NCI-H526 (cell line): ENCODE data around the gene IL2RA.
"Not testable (repeated sequence)": the region's sequence is repeated elsewhere in the genome, so short reads cannot be mapped to it uniquely, and the experiment has no call there.

Source experiments
- DNase-seq, 2 experiments: peaks; one replicate each; lab custom pipeline; 2025; lab: John Stamatoyannopoulos, UW

The IL2RA gene

GRCh38 chr10:5981529-5981928 lies 80.6 kb downstream of the IL2RA start:
- no peak for DNase-seq

- no peak for DNase-seq
Measured at GRCh38 chr10:5978230-5978489, 84.0 kb downstream of the IL2RA start.

- DNase-seq, result peak in 1 of 2 experiments; percentile 65
Measured at GRCh38 chr10:5977471-5978229, 84.5 kb downstream of the IL2RA start, which contains the start of gene IL15RA. Gene IL15RA (minus strand): TSS chr10:5977543. CDS start chr10:5977492, 51 bp downstream.

- peak in 1 of 2 experiments; percentile 60 for DNase-seq
Measured at GRCh38 chr10:5976512-5977470, 85.4 kb downstream of the IL2RA start.

- no peak for DNase-seq
Measured at GRCh38 chr10:5975641-5976473, 86.3 kb downstream of the IL2RA start.

GRCh38 chr10:5973069-5973468 lies 89.1 kb downstream of the IL2RA start:
- no peak for DNase-seq

- no peak for DNase-seq
Measured at GRCh38 chr10:5971886-5972285, 90.3 kb downstream of the IL2RA start.

GRCh38 chr10:5971315-5971832 lies 90.8 kb downstream of the IL2RA start:
- DNase-seq, result no peak

- DNase-seq, result no peak
Measured at GRCh38 chr10:5970527-5970926, 91.6 kb downstream of the IL2RA start.

GRCh38 chr10:5970066-5970465 lies 92.1 kb downstream of the IL2RA start:
- no peak for DNase-seq

GRCh38 chr10:5968681-5969453 lies 93.3 kb downstream of the IL2RA start:
- DNase-seq, result no peak

GRCh38 chr10:5968037-5968680 lies 94.0 kb downstream of the IL2RA start:
- DNase-seq, result no peak

- DNase-seq, result no peak
Measured at GRCh38 chr10:5965266-5965665, 96.9 kb downstream of the IL2RA start.

GRCh38 chr10:5964736-5965135 lies 97.4 kb downstream of the IL2RA start:
- no peak for DNase-seq

- DNase-seq, result no peak
Measured at GRCh38 chr10:5963591-5963990, 98.6 kb downstream of the IL2RA start.

- DNase-seq, result no peak
Measured at GRCh38 chr10:5963071-5963470, 99.1 kb downstream of the IL2RA start.

GRCh38 chr10:5962358-5962940 lies 99.7 kb downstream of the IL2RA start:
- not testable (repeated sequence) for DNase-seq

GRCh38 chr10:5961405-5962100 lies 100.6 kb downstream of the IL2RA start:
- no peak for DNase-seq

- not testable (repeated sequence) for DNase-seq
Measured at GRCh38 chr10:5960973-5961275, 101.2 kb downstream of the IL2RA start.
